GM18519 (cell line): ENCODE measurements around the gene ATP6AP1.

Experiments used
- ATAC-seq: cut with Tn5 transposase; IDR thresholded peaks from one replicate; pipeline ENCODE4 v1.9.1; 2021; ENCODE audit warnings: mild to moderate bottlenecking, moderate library complexity; ENCODE audit not compliant: unreplicated experiment, low FRiP score

The ATP6AP1 gene

DNA sequence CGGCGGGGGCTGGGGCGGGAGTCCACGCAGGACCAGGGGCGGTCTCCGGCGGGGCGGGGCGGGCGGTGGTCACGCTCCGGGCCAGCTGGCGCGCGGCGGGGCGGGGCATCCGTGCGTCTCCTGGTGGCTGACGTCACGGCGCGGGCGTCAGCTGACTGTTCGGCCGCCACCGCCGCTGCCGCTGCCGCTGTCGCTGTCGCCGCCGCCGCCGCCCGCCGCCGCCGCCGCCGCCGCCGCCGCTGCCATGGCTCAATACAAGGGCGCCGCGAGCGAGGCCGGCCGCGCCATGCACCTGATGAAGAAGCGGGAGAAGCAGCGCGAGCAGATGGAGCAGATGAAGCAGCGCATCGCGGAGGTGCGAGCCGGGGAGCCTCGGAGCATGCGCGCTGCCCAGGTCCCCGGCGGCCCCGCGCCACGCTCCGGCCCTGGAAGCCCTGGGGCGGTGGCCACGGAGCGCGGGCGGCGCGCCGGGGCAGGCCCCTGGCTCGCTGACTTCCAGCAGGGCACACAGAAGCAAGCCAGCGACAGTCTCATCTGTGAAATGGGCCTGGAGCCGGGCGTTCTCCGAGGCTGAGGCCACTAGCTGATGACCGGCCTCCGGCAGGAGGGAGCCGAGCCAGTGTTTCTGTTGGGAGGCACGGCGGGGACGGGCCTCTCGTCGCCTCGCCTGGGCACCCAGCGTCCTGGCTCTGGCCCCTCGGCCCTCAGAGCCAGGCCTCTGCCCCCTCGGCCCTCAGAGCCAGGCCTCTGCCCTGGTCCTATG is 15.7 kb downstream of the ATP6AP1 start, which contains the start of gene FAM50A:
TSS of gene FAM50A (plus strand) at position 150 of the 763 bp plus-strand sequence. CDS start at position 245, 95 bp downstream.
- no peak for ATAC-seq

DNA sequence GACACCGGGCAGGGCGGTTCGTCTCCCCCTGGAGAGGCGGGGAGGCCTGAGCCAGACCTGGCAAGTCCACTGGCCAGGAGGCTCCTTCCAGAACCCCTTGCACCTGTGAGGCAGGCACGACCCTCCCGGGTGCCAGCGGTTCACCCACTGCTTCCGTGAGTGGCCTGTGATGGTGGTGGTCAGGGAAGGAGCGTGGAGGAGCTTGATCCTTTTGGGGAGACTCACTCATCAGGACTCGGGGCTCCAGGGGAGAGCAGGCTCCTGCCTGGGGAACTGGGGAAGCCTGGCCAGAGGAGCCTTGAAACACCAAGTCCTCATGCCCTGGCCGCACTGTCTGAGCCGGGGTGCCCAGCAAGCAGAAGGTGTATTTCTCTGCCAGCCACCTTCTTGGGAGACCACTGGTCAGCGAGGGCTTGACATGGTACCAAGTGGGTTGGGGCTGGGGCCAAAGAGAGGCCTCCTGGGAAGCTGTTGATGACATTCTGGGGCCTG is 16.3 kb downstream of the ATP6AP1 start:
- no peak for ATAC-seq

DNA sequence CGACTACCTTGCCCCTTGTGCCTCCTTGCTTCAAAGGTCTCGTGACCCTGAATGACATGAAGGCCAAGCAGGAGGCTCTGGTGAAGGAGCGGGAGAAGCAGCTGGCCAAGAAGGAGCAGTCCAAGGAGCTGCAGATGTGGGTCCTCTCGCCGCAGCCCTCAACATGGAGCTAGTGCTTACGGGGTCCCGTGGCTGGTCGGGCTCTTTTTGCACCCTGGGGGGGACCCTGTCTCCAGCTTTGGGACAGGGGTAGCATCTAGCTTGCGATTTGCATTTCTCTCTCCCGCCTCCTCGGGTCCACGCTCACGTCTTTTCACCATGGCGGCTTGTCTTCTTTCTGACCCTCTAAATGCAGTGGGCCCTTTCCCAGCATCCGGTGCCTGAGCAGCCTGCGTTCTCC is 17.3 kb downstream of the ATP6AP1 start:
- no peak for ATAC-seq

DNA sequence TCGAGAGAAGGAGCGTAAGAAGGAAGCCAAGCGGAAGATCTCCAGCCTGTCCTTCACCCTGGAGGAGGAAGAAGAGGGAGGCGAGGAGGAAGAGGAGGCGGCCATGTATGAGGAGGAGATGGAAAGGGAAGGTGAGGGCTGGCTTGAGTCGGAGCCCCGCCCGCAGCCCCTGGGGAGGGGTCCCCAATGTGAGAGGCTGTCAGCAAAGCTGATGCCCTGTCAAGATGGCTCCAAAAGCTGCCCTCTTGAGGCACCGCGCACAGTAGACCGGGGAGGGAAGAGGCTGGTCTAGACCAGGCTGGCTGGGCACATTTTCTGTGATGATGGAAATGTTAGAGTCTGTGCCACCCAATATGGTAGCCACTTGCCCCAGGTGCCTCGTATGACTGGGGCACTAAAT is 18.0 kb downstream of the ATP6AP1 start:
- no peak for ATAC-seq

DNA sequence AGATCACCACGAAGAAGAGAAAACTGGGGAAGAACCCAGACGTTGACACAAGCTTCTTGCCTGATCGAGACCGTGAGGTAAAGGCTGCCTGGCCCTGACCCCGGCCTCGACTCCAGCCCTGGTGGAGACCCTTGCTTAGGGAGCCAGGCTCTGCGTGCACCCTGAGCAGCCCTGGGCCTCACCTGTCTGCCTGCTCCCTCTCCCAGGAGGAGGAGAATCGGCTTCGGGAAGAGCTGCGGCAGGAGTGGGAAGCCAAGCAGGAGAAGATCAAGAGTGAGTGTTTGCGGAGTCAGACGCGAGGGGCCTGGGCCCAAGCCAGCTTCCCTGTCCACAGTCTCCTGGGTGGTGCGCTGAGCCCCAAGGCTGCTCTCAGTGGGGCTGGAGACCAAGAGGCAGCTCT is 20.0 kb downstream of the ATP6AP1 start:
- ATAC-seq: no peak

DNA sequence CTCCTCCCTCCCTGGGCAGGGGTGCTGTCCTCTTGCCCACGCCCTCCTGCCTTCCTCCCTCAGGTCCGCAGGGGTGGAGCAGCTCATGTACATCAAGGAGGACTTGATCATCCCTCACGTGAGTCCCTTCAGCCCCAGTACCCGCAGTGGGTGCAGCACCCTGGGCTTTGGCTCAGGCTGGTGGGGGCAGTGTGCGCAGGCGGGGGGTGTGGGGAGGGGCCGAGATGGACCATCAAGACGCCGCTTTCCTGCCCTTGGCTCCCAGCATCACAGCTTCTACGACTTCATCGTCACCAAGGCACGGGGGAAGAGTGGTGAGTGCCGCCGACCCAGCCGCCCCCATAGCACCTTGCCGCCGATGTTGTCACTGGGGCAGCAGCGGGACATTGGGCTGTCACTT is 21.1 kb downstream of the ATP6AP1 start:
- ATAC-seq: no peak

DNA sequence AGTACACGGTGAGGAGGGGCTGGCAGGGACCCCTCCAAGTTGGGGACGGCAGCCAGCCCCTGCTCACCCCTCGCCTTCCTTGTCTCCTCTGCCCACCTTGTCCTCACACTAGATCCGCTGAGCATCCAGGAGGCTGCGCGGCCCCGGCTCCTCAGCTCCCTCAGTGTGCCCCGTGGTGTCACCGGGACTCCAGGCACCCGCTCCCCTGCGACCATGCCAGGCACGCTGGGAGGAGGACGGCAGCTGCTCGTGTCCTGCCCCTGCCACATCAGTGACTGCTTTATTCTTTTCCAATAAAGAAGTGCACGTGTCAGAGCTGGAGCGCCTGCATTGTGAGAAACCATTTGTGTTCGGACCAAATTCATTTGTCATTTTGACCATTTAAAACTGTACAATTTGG is 21.8 kb downstream of the ATP6AP1 start:
- ATAC-seq: no peak

DNA sequence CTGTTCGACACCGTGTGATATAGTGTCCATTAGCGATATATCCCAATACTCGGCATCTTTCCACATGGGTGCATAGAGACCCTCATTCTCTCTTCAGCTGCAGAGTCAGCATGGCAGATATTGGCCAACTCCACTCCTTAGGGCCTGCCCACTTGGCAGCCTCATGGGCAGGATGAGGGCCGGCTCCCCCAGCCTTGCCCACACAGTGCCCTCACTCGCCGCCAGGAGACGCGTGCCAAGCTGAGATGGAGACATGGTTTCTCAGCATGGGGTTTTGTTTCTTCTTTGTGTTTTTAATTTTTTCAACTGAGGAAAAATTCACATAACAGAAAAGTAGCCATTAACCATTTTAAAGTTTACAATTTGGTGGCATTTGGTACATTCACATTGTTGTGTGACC is 24.3 kb downstream of the ATP6AP1 start:
- no peak for ATAC-seq

DNA sequence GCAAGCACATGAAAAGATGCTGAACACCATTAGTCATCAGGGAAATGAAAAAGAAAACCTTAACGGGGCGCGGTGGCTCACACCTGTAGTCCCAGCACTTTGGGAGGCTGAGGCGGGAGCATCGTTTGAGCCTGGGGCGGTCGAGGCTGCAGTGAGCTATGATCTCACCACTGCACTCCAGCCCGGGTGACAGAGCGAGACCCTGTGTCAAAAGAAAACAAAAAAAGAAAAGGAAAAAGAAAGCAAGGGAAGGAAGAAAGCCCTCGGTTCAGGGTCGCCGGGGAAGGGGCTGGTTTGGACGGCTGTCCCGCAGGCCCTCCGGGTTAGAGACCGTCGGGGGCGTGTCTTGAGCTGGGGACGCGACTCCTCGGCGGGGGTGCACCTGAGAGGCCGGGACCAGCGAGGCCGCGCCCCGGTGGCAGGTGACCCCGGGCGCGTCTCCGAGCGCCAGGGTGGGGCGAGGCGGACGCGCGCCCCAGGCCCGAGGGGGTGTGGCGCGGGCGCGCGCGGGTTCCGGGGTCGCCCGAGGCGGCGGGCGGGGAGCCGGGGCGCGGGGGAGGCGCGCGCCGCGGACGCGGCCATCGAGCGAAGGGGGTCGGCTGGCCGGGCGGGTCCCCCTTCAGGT is 29.1 kb downstream of the ATP6AP1 start:
- no peak for ATAC-seq

DNA sequence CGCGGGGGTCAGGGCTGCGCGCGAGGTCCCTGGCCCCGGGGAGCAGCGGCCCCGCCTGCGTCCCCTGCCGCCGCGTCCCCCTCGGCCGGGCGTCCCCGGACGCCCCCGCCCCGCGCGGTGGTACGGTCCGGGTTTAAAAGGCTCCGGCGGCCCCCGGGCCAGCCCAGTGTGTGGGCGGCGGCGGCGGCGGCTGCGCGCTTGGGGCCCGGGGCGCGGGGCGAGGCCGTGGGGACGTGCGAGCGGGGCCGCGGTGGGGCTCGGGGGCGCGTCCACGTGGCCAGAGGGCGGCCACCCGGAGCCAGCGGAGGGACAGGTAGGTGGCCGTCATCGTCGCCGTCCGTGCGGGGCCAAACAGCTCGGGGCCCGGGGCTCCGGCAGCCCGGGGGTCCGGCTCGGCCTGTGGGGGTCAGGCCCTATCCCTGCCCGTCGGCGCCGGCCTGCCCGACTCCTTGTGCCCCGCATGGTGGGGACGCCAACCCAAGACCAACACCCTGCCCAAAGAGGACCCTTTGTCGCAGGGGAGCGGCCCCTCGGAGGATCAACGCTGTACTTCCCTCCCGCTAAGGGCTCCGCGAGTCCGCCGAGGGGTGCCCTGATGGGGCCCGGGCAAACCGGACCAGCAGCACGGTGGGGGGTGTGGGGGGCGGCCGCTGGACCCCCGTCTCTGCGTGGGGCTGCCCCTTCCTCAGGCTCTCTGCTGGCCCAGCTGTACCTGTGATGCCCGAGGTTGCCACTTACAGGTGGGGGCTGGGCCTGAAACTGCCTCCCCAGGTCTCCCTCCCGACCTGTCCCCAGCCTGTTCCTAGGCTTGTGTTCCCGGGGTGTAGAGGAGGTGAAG is 29.9 kb downstream of the ATP6AP1 start, which contains the start of gene PLXNA3:
TSS of gene PLXNA3 (plus strand) at position 166 of the 838 bp plus-strand sequence. CDS start 1,903 bp downstream, outside the sequence.
- ATAC-seq: no peak

DNA sequence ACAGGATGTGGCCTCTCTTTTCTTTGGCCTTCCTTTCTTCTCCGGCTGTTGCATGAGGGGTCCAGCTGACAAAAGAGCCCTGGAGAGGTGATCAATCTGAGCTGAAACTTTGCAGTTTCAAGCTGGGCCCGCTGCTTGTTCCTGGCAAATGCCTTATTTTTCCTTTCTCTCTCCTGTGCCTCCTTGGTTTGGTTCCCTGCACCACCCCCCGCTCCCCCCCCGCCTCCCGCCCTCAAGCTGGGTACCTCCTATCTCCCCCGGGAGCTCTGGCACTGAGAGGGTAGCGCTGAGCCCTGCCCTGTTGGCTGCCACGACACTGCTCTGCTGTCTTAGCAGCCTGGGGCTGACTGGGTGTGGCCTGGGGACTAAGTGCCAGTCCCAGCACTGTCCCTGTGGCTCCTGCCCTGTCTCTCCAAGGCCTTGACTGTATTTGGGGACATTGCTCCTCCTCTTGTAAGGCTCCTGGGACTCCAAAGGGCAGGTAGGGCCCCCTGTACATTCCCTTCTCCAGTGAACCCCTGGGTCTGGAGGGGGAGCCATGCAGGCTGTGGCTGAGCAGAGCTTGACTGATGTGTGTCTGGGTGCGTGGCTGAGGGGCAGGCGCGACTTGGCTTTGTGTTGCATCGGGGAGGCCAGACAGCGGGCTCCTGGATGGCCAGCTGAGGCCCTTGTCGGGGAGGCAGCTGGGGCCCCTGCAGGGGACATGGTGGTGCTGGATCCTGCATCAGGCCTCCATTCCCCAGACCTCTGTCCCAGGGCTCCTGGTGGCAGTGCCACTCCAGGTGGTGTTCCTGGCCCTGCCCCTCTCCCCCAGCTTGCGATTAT is 30.7 kb downstream of the ATP6AP1 start:
- ATAC-seq: no peak

DNA sequence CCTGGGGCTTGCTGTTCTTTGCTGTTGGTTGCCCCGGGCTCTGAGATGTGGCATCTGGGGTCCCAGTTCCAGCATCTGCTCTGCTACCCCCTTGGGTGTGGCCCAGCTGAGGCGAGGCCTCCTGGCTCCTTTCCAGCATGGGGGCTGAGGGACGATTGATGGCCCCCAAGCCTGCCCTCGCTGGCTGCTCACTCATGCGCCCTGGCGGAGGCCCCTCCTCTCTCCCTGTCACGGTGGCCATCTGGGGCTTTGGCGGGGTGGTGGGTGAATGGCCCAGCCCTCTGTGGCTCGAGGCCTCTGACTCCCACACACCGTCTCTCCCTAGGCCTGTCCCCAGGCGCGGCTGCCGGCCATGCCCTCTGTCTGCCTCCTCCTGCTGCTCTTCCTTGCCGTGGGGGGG is 31.4 kb downstream of the ATP6AP1 start:
- no peak for ATAC-seq

DNA sequence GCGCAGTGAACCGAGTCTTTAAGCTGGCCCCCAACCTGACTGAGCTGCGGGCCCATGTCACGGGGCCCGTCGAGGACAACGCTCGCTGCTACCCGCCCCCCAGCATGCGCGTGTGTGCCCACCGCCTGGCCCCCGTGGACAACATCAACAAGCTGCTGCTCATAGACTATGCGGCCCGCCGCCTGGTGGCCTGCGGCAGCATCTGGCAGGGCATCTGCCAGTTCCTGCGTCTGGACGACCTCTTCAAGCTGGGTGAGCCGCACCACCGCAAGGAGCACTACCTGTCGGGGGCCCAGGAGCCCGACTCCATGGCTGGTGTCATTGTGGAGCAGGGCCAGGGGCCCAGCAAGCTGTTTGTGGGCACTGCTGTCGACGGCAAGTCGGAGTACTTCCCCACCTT is 31.8 kb downstream of the ATP6AP1 start:
- no peak for ATAC-seq

DNA sequence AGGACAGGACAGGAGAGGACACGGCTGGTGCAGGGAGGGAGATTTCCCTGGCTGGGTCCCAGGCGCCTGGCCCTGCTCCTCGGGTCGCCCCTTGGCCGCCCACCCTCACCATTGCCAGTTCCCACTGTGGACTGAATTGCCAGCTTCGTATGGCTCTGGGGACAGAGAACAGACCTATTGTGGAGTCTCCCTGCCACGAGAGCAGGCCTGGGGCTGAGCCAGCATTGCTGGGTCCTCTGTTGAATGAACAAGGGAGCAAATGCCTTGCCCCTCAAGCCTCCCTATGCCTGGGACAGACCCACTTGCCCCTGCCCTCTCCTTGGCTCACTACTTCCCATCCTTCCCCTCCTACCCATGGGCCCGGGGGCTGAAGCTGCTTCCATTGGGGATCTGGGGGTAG is 33.9 kb downstream of the ATP6AP1 start:
- no peak for ATAC-seq

DNA sequence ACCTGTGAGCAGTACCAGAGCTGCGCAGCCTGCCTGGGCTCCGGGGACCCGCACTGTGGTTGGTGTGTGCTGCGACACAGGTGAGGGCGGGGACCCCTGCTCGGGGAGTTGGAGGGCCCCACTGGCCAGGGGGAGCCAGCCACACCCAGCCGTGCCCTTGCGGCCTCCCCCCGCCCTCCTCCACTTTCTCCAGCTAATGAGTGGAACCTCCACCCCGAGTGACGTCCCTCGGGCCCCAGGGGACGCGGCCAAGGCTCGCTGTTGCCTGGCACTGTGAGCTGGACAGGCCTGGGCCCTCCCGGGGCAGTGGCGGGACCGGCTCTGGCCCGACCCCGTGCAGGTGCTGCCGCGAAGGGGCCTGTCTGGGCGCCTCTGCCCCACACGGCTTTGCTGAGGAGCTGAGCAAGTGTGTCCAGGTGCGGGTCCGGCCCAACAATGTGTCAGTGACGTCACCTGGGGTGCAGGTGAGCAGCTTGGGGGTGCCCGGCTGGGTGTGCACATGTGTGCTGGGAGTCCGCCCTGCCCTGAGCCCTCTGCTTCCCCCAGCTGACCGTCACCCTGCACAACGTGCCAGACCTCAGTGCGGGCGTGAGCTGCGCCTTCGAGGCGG is 35.2 kb downstream of the ATP6AP1 start:
- no peak for ATAC-seq

DNA sequence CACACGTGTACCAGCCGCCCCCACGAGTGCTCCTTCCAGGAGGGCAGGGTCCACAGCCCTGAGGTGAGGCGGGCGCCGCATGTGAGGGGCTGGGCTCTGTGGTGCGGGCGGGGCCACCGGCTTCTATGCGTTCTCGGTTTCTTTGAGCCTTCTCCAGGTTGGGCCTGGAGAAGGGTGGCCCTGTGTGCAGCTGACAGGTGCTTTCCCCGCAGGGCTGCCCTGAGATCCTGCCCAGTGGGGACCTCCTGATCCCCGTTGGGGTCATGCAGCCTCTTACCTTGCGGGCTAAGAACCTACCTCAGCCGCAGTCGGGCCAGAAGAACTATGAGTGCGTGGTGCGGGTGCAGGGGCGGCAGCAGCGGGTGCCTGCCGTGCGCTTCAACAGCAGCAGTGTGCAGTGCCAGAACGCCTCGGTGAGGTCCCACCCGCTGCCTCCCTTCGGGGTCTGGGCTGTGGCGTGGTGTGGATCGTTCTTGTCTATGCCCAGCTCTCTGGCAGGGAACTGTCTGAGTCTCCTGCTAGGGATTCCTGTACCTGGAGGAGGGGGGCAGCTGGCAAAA is 36.4 kb downstream of the ATP6AP1 start:
- ATAC-seq: no peak

DNA sequence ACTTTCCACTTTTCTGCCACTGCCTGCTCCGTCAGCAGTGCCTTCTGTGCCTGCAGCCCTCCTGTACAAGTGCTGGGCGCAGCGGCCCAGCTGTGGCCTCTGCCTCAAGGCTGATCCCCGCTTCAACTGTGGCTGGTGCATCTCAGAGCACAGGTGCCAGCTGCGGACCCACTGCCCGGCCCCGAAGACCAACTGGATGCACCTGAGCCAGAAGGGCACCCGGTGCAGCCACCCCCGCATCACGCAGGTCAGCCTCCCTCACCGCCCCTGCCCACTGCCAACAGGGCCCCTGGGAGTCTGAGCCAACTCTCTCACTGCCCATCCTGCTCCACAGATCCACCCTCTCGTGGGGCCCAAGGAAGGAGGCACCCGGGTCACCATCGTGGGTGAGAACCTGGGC is 37.1 kb downstream of the ATP6AP1 start:
- ATAC-seq: no peak

DNA sequence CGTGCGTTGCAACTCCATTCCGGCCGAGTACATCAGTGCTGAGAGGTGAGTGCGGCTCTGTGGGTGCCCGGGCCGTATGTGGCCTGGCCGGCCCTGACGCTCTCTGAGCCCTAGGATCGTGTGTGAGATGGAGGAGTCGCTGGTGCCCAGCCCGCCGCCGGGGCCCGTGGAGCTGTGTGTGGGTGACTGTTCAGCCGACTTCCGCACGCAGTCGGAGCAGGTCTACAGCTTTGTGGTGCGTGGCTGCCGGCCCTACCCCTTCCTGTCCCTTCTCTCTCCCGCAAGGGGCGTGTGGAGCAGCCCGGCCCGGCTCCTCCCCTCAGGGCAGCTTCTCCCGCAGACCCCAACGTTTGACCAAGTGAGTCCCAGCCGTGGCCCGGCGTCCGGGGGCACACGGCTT is 37.6 kb downstream of the ATP6AP1 start:
- no peak for ATAC-seq

DNA sequence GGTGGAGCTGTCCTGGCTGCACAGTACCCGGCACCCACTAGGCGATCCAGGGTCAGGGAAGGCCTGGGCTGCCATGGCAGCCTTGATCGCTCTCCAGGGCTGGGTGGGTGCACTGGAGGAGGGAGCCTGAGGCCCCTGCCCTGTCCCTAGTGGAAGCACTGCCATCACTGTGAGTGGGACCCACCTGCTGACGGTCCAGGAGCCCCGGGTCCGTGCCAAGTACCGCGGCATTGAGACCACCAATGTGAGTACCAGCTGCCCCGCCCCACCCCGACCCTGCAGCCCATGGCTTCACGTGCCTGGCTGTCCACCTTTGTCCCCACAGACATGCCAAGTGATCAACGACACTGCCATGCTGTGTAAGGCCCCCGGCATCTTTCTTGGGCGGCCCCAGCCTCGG is 38.4 kb downstream of the ATP6AP1 start:
- ATAC-seq: no peak
